Prostate gland (tissue), 2 donors: ENCODE measurements around the gene GAB2. TPM values are rescaled to one million over a fixed set of nuclear protein-coding genes. Genes with fewer than 3 reads are reported as not detected.

Experiments
- DNase-seq: peaks from one replicate; pipeline ENCODE4 v3.0.0-alpha.2; 2019; ENCODE audit warnings: low spot score
- H3K27ac ChIP-seq, 2 donors: fragments of 200-600 bp; sonication (generic); 2 replicates each; pipeline ENCODE4 v1.5.1; 2017 to 2019
- H3K27me3 ChIP-seq: fragments of 200-600 bp; sonication (generic); replicated peaks from 2 replicates; pipeline ENCODE4 v1.5.1; 2019; ENCODE audit not compliant: insufficient read depth
- H3K36me3 ChIP-seq, 2 donors: fragments of 200-600 bp; sonication (generic); 1 replicate in 1 of 2; 2 replicates in 1 of 2; pipeline versions ENCODE4 v1.5.1 to v1.8.1; 2017 to 2019
- H3K4me1 ChIP-seq: fragments of 200-600 bp; sonication (generic); replicated peaks from 2 replicates; pipeline ENCODE4 v1.5.1; 2019
- H3K4me3 ChIP-seq, 2 donors: fragments of 200-600 bp; sonication (generic); 2 replicates each; pipeline ENCODE4 v1.5.1; 2017 to 2019
- H3K9me3 ChIP-seq: fragments of 200-600 bp; sonication (generic); 2 replicates; pipeline ENCODE4 v1.5.1; 2017
- POLR2A ChIP-seq: fragments of 450-650 bp; IDR thresholded peaks from one replicate; pipeline ENCODE4 v1.6.1; 2016; ENCODE audit warnings: antibody characterized with exemption, mild to moderate bottlenecking
- POLR2AphosphoS5 ChIP-seq: sonication (generic); formaldehyde crosslinking; IDR thresholded peaks from one replicate; pipeline ENCODE4 v1.6.1; 2017; ENCODE audit warnings: antibody characterized with exemption
- WGBS: methylation state at CpG from one replicate; pipeline ENCODE4 v1.1.5; 2018; 5-methylcytosine and 5-hydroxymethylcytosine counted together
- intact Hi-C: fragments of 100-400 bp; cut with DNase I; formaldehyde crosslinking; loops from one replicate; pipeline ENCODE4 v1.14.2; 2022
- total RNA-seq, 2 donors: library from RNA; depleted of rRNA; stranded (reverse); fragments of >200 nt; gene quantifications; one replicate each; pipeline ENCODE4 v1.1.0, GENCODE V29; 2016
- TF ChIP-seq, protein P1 (sequence below), 4 experiments: fragments of 200-600 bp in 2 of 4; fragments of 450-650 bp in 2 of 4; sonication (generic) in 2 of 4; IDR thresholded peaks; 1 replicate in 3 of 4; 2 replicates in 1 of 4; pipeline ENCODE4 v1.5.1; 2016 to 2019; ENCODE audit warnings: antibody characterized with exemption in 4 of 4, mild to moderate bottlenecking in 2 of 4, moderate library complexity in 2 of 4

Gene GAB2
- total RNA-seq, 2 donors from 2014 or later, result 7.4 to 12.8 TPM

DNA sequence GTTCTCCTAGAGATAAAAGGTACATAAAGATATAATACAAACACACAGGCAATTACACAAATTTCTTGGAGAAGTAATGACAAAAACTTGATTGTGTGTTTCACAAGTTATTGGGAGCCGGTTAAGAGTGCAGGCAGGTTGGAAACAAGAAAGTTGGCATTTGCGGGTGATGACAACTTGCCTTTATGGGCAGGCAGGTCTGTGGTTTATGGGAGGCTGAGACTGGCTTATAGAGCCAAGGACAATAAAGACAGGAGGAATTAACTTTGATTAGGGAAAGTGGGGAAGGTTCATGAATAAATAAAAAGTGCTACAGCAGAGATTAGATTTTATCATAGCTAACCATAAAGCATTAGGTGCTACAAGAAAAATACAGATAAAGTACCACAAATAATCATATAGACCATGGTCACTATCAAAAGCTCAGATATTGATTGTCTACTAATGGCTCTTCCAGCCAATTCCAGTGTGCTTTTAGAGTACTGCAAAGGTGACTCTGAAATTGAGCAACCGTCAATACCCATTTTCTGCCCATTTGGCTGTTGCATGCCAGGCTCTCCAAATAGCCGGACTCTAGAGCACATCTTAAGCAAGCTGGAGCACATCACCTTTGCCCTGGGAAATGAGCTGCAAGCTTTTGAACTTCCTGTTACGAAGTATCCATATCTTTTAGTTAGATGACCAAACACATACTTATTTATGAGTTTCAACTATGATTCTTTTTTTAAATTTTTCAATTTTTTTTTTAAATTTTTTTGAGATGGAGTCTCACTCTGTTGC is 33.9 kb upstream of the GAB2 start:
- intact Hi-C loops, result no loop called here
- H3K4me1 ChIP-seq, result no peaks in the 10 kb centered on the region
- H3K9me3 ChIP-seq, result no peaks in the 10 kb centered on the region
- H3K27ac ChIP-seq, result no peak overlapping the region
- whole genome bisulfite sequencing, result 74% methylated on average over 5 of the region's 5 CpGs
- H3K27me3 ChIP-seq, result no peaks in the 10 kb centered on the region
- no peaks in the 10 kb centered on the region for H3K36me3 ChIP-seq
- no peak for TF ChIP-seq POLR2A
- TF ChIP-seq, protein P1, sequence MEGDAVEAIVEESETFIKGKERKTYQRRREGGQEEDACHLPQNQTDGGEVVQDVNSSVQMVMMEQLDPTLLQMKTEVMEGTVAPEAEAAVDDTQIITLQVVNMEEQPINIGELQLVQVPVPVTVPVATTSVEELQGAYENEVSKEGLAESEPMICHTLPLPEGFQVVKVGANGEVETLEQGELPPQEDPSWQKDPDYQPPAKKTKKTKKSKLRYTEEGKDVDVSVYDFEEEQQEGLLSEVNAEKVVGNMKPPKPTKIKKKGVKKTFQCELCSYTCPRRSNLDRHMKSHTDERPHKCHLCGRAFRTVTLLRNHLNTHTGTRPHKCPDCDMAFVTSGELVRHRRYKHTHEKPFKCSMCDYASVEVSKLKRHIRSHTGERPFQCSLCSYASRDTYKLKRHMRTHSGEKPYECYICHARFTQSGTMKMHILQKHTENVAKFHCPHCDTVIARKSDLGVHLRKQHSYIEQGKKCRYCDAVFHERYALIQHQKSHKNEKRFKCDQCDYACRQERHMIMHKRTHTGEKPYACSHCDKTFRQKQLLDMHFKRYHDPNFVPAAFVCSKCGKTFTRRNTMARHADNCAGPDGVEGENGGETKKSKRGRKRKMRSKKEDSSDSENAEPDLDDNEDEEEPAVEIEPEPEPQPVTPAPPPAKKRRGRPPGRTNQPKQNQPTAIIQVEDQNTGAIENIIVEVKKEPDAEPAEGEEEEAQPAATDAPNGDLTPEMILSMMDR (IDR thresholded peaks at IDR 0.05), result no peak
- no peak for TF ChIP-seq POLR2AphosphoS5
- no peak for DNase-seq
- no peak overlapping the region for H3K4me3 ChIP-seq

DNA sequence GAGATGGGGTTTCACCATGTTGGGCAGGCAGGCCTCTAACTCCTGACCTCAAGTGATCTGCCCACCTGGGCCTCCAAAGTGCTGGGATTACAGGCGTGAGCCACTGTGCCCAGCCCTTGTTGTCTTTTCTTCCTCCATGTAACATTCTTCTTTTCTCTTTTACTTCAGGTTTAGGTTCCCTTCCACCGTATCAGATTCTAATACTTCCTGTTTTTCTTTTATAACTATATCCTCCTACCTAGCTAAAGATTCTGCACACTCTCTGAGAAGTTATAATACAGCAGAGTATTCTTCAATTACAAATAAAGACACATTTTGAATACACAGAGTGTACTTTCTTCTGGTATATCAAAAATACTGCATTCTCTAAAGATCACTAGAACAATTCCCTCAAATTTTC is 33.2 kb upstream of the GAB2 start:
- no peak for DNase-seq
- H3K4me3 ChIP-seq, result no peak overlapping the region
- WGBS, result 67% methylated on average over 2 of the region's 2 CpGs
- intact Hi-C loops, result no loop called here
- TF ChIP-seq, protein P1 (IDR thresholded peaks at IDR 0.05), result no peak
- TF ChIP-seq POLR2A (no peak), POLR2AphosphoS5 (no peak)
- no peaks in the 10 kb centered on the region for H3K4me1 ChIP-seq
- no peaks in the 10 kb centered on the region for H3K36me3 ChIP-seq
- H3K27ac ChIP-seq, result no peak overlapping the region
- H3K9me3 ChIP-seq, result no peaks in the 10 kb centered on the region
- H3K27me3 ChIP-seq, result no peaks in the 10 kb centered on the region

DNA sequence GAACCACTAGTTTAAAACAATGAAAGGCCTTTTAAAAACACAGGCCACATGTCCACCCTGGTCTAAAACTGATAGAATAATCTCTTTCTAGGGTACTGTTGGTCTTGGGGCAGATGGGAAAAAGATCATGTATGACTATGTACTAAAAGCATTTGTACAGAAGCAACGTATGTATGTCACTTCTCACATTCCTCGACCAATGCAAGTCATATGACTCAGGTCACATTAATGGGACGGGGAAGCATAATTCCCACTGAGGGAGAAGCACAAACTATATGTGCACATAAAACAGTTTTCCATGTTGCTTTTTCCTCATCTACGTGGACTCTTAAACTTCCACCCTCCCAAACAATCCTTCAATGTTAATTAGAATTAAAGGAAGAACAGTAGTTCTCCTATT is 32.2 kb upstream of the GAB2 start:
- H3K4me1 ChIP-seq, result no peaks in the 10 kb centered on the region
- no peak overlapping the region for H3K4me3 ChIP-seq
- no peak for DNase-seq
- WGBS, result 97% methylated on average over 4 of the region's 4 CpGs
- no peaks in the 10 kb centered on the region for H3K36me3 ChIP-seq
- H3K27ac ChIP-seq, result no peak overlapping the region
- intact Hi-C loops, result no loop called here
- no peaks in the 10 kb centered on the region for H3K27me3 ChIP-seq
- TF ChIP-seq, protein P1 (IDR thresholded peaks at IDR 0.05), result no peak
- TF ChIP-seq POLR2A (no peak), POLR2AphosphoS5 (no peak)
- H3K9me3 ChIP-seq, result no peaks in the 10 kb centered on the region

DNA sequence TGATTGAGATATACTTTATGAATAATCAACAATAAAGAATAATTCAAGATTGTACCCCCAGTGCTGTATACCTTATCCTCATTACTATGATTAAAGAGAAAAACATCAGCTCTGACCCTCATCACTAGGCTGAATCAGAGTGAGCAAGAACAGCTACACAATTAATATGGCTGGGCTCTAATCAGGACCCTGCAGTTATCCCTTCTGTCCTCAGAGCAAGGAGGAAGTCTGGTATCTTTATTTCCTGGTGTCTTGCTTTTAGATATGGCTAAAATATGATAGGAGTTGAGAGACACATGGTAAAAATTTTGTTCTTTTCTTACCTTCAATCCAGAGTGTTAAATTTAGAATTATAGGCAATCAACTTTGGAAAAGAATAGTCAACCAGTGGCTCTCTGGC is 28.6 kb upstream of the GAB2 start:
- Histone ChIP-seq H3K4me1 (no peaks in the 10 kb centered on the region), H3K36me3 (no peaks in the 10 kb centered on the region), H3K9me3 (no peaks in the 10 kb centered on the region), H3K27ac (no peak overlapping the region), H3K4me3 (no peak overlapping the region), H3K27me3 (no peaks in the 10 kb centered on the region)
- TF ChIP-seq POLR2A, result no peak
- TF ChIP-seq POLR2AphosphoS5, result no peak
- TF ChIP-seq, protein P1 (IDR thresholded peaks at IDR 0.05), result no peak
- intact Hi-C loops, result no loop called here
- no peak for DNase-seq

DNA sequence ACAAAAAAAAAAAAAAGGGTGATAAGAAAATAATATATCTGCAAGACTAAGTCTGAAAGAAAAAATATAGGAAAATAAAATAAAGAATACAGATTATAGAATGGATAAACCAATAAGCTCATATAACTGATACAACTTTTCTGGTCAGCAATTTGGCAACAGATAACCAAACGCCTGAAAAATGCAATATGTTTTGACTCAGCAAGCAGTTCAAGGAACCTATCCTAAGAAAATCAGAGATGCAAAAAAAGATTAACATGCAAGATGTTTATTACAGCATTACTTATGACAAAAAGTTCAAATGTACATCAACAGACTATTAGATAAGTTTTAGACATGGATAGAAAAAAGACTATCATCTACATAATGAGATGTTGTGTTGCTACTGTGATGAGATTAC is 27.1 kb upstream of the GAB2 start:
- Histone ChIP-seq H3K4me3 (no peak overlapping the region), H3K4me1 (no peaks in the 10 kb centered on the region), H3K36me3 (no peaks in the 10 kb centered on the region), H3K9me3 (no peaks in the 10 kb centered on the region), H3K27ac (no peak overlapping the region), H3K27me3 (no peaks in the 10 kb centered on the region)
- TF ChIP-seq POLR2A, result no peak
- TF ChIP-seq, protein P1 (IDR thresholded peaks at IDR 0.05), result no peak
- no peak for TF ChIP-seq POLR2AphosphoS5
- no peak for DNase-seq
- WGBS, result 76% methylated on average over 1 of the region's 1 CpG
- intact Hi-C loops, result no loop called here
